ENCODE data around the gene LTBP1.

The LTBP1 gene

GRCh38 chr2:33333433-33333832 lies 386.7 kb downstream of the LTBP1 start:
- POLR2A ChIA-PET (ENCODE audit: low non-redundant PET): no interaction called here
- CTCF ChIA-PET: interaction anchor here (0.6 kb wide), 1 partner anchor 140 kb away, joined by 5 read pairs; no protein-coding TSS in a partner anchor

GRCh38 chr2:33334083-33334482 lies 387.3 kb downstream of the LTBP1 start:
- DNase-seq (ENCODE audit: low spot score): no peak
- CTCF ChIA-PET: no interaction called here
- TF ChIP-seq CTCF (conservative IDR thresholded peaks at IDR 0.05; ENCODE audit: low read depth): no peak
- no peak overlapping the region for H3K27ac ChIP-seq
- POLR2A ChIA-PET (ENCODE audit: low non-redundant PET): no interaction called here

More at GRCh38 chr2:33333433-33333832, 386.7 kb downstream of the LTBP1 start:
- no peak for TF ChIP-seq CTCF (conservative IDR thresholded peaks at IDR 0.05; ENCODE audit: low read depth)
- no peak for DNase-seq (ENCODE audit: low spot score)
- no peak overlapping the region for H3K27ac ChIP-seq

GRCh38 chr2:33335516-33335915 lies 388.8 kb downstream of the LTBP1 start:
- CTCF ChIA-PET: no interaction called here
- POLR2A ChIA-PET (ENCODE audit: low non-redundant PET): no interaction called here
- no peak overlapping the region for H3K27ac ChIP-seq
- DNase-seq (ENCODE audit: low spot score): no peak
- no peak for TF ChIP-seq CTCF (conservative IDR thresholded peaks at IDR 0.05; ENCODE audit: low read depth)

GRCh38 chr2:33336036-33336625 lies 389.4 kb downstream of the LTBP1 start:
- H3K27ac ChIP-seq: no peak overlapping the region
- DNase-seq (ENCODE audit: low spot score): no peak
- ChIA-PET POLR2A (ENCODE audit: low non-redundant PET) (no interaction called here), CTCF (no interaction called here)
- no peak for TF ChIP-seq CTCF (conservative IDR thresholded peaks at IDR 0.05; ENCODE audit: low read depth)

GRCh38 chr2:33337385-33337960 lies 390.7 kb downstream of the LTBP1 start:
- CTCF ChIA-PET: no interaction called here
- POLR2A ChIA-PET (ENCODE audit: low non-redundant PET): no interaction called here
- DNase-seq (ENCODE audit: low spot score): no peak
- no peak overlapping the region for H3K27ac ChIP-seq
- no peak for TF ChIP-seq CTCF (conservative IDR thresholded peaks at IDR 0.05; ENCODE audit: low read depth)

GRCh38 chr2:33337981-33338380 lies 391.2 kb downstream of the LTBP1 start:
- DNase-seq (ENCODE audit: low spot score): no peak
- POLR2A ChIA-PET (ENCODE audit: low non-redundant PET): no interaction called here
- no peak for TF ChIP-seq CTCF (conservative IDR thresholded peaks at IDR 0.05; ENCODE audit: low read depth)
- H3K27ac ChIP-seq: no peak overlapping the region
- CTCF ChIA-PET: no interaction called here

All from RWPE1 (cell line).